Stomach smooth muscle (tissue), 2 donors: ENCODE results near the gene KRTAP13-1.

Experiments
- H3K27ac ChIP-seq: one replicate; pipeline ENCODE4 v1.7.0; 2013; ENCODE audit warnings: mild to moderate bottlenecking, low read length, inconsistent platforms
- H3K27me3 ChIP-seq, 2 donors: one replicate each; pipeline ENCODE4 v1.7.0; 2013; ENCODE audit warnings: low read length in 2 of 2; ENCODE audit not compliant: insufficient read depth in 2 of 2, control insufficient read depth in 1 of 2
- H3K36me3 ChIP-seq, 2 donors: one replicate each; pipeline ENCODE4 v1.7.0; 2013; ENCODE audit warnings: low read length in 2 of 2; ENCODE audit not compliant: control insufficient read depth in 2 of 2, insufficient read depth in 2 of 2
- H3K4me1 ChIP-seq: one replicate; pipeline ENCODE4 v1.7.0; 2013; ENCODE audit warnings: low read length; ENCODE audit not compliant: control insufficient read depth, insufficient read depth
- H3K4me3 ChIP-seq, 2 donors: one replicate each; pipeline ENCODE4 v1.7.0; 2013; ENCODE audit warnings: low read length in 2 of 2
- H3K9ac ChIP-seq, 2 donors: one replicate each; pipeline ENCODE4 v1.7.0; 2013; ENCODE audit warnings: low read length in 2 of 2, mild to moderate bottlenecking in 1 of 2
- H3K9me3 ChIP-seq, 2 donors: one replicate each; pipeline ENCODE4 v1.7.0; 2013; ENCODE audit warnings: low read length in 2 of 2; ENCODE audit not compliant: control insufficient read depth in 2 of 2
- donor health status: healthy.
- donor health status: Pancreatic carcinoma.

Gene KRTAP13-1

DNA sequence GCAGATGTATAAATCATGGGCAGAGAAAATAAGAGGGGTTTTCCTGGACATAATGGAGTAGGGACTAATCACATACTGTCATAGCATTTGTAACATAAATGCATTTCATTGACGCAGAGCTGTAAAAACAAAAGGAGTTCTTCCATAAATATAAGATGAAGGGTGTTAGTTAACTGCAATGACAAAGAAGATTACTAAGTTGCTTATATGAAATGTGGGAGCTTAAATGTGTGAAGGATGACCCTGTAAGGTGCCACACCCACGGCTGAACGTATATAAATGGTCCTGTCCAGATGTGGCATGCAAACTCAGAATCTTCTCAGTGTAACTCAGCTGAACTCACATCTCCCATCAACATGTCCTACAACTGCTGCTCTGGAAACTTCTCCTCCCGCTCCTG, at the start of gene KRTAP13-1:
KRTAP13-1 (plus strand) TSS at position 301 of the 400 bp plus-strand sequence; CDS start at position 357, 56 bp downstream.
- Histone ChIP-seq H3K9ac (no peak within 1 kb of the TSS), H3K9me3 (peaks cover 2% of the 10 kb centered on the region in 2 donors), H3K4me3 (no peak within 1 kb of the TSS), H3K4me1 (no peaks in the 10 kb centered on the region), H3K27me3 (no peaks in the 10 kb centered on the region), H3K36me3 (no peaks in the 10 kb centered on the region), H3K27ac (no peak within 1 kb of the TSS)

DNA sequence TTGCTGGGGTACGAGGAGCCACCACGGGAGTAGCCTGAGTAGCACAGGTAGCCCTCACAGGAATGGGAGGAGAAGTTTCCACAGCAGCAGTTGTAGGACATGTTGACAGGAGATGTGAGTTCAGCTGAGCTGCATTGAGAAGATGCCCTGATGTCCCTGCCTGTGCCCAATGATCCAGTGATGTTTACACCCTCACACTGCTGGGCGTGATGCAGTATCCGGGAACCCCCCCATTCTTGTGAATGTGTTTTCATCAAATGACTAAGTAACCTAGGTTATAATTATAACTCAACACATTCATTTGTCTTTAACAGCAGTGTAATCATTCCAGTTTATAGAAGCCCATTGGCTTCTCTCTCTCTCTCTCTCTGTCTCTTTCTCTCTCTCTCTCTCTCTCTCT, 47.3 kb upstream of the KRTAP13-1 start, which contains the start of gene KRTAP23-1:
KRTAP23-1 (minus strand) TSS at position 101 of the 400 bp plus-strand sequence; CDS start at position 101, 0 bp downstream.
- no peaks in the 10 kb centered on the region for H3K27me3 ChIP-seq
- H3K36me3 ChIP-seq = no peaks in the 10 kb centered on the region
- no peaks in the 10 kb centered on the region for H3K4me1 ChIP-seq
- no peak within 1 kb of the TSS for H3K9ac ChIP-seq
- no peak within 1 kb of the TSS for H3K4me3 ChIP-seq
- H3K9me3 ChIP-seq = no peaks in the 10 kb centered on the region
- no peak within 1 kb of the TSS for H3K27ac ChIP-seq

GRCh38 chr21:30349572-30349971, 46.3 kb upstream of the KRTAP13-1 start:
- Histone ChIP-seq H3K27ac (no peak overlapping the region), H3K4me1 (no peaks in the 10 kb centered on the region), H3K9me3 (no peaks in the 10 kb centered on the region), H3K4me3 (no peak overlapping the region), H3K27me3 (no peaks in the 10 kb centered on the region), H3K36me3 (no peaks in the 10 kb centered on the region), H3K9ac (no peak overlapping the region)

GRCh38 chr21:30351534-30351933, 44.3 kb upstream of the KRTAP13-1 start:
- no peak overlapping the region for H3K27ac ChIP-seq
- H3K4me3 ChIP-seq = no peak overlapping the region
- no peaks in the 10 kb centered on the region for H3K27me3 ChIP-seq
- H3K36me3 ChIP-seq = no peaks in the 10 kb centered on the region
- H3K9ac ChIP-seq = no peak overlapping the region
- no peaks in the 10 kb centered on the region for H3K4me1 ChIP-seq
- H3K9me3 ChIP-seq = no peaks in the 10 kb centered on the region

GRCh38 chr21:30354308-30355005, 41.4 kb upstream of the KRTAP13-1 start:
- no peaks in the 10 kb centered on the region for H3K4me1 ChIP-seq
- H3K36me3 ChIP-seq = no peaks in the 10 kb centered on the region
- no peak overlapping the region for H3K4me3 ChIP-seq
- no peaks in the 10 kb centered on the region for H3K9me3 ChIP-seq
- H3K27me3 ChIP-seq = no peaks in the 10 kb centered on the region
- no peak overlapping the region for H3K9ac ChIP-seq
- H3K27ac ChIP-seq = no peak overlapping the region

DNA sequence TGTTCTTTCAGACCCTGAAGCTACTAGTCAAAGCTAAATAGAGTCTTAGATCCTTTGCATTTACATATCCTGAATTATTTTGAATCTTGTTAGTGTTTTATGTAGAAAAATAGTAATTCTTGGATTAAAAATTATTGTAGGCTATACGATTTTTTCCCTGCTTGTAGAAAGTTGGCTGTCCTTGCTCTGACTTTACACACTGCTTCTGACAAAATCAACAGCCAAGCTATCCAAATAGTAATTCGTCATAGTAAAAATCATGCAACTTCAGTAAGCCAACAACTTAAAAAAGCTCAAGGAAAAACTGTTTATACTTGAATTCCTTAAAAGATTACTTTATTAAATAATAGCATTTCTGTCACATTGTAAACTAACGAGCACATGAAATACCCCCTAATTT, 39.9 kb upstream of the KRTAP13-1 start:
- Histone ChIP-seq H3K4me3 (no peak overlapping the region), H3K4me1 (no peaks in the 10 kb centered on the region), H3K27me3 (no peaks in the 10 kb centered on the region), H3K9me3 (no peaks in the 10 kb centered on the region), H3K27ac (no peak overlapping the region), H3K9ac (no peak overlapping the region), H3K36me3 (no peaks in the 10 kb centered on the region)

- no peaks in the 10 kb centered on the region for H3K9me3 ChIP-seq
- no peak within 1 kb of the TSS for H3K9ac ChIP-seq
- H3K27ac ChIP-seq = no peak within 1 kb of the TSS
- H3K36me3 ChIP-seq = no peaks in the 10 kb centered on the region
- H3K27me3 ChIP-seq = no peaks in the 10 kb centered on the region
- no peak within 1 kb of the TSS for H3K4me3 ChIP-seq
- H3K4me1 ChIP-seq = no peaks in the 10 kb centered on the region
Observed at GRCh38 chr21:30372139-30372770, 23.6 kb upstream of the KRTAP13-1 start, which contains the start of gene KRTAP13-2. Gene KRTAP13-2, minus strand, starts transcription at chr21:30372271. Its CDS starts 58 bp downstream, at chr21:30372213.

GRCh38 chr21:30382201-30382600, 13.6 kb upstream of the KRTAP13-1 start:
- Histone ChIP-seq H3K36me3 (no peaks in the 10 kb centered on the region), H3K27ac (no peak overlapping the region), H3K4me3 (no peak overlapping the region), H3K4me1 (no peaks in the 10 kb centered on the region), H3K9ac (no peak overlapping the region), H3K27me3 (no peaks in the 10 kb centered on the region), H3K9me3 (no peaks in the 10 kb centered on the region)

DNA sequence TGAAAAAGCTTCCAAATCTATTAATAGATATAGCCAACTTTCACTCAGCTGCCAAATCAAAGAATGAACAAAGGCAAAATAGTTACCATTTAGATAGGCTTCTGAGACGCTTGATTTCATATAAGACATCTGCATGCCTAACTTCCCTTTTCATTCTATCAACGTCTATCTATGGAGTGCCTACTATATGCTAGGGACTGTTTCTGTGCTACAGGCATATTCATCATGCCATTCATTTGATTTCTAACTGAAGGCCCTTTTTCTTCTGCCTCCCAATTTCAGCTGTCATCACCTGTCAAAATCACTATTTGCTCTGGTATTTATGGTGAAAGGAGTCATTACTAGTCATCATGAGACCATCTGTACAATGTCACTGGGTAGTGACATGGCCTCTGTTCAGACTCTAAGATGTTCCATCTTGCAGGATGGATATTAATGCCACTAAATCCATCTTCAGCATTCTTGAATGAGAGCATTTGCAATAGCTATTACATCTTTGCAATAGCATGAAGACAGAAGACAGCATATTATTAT, 4.3 kb upstream of the KRTAP13-1 start:
- Histone ChIP-seq H3K27ac (no peak overlapping the region), H3K36me3 (no peaks in the 10 kb centered on the region), H3K9me3 (peaks cover 2 to 4% of the 10 kb centered on the region in 2 donors), H3K27me3 (no peaks in the 10 kb centered on the region), H3K4me1 (no peaks in the 10 kb centered on the region), H3K9ac (no peak overlapping the region), H3K4me3 (no peak overlapping the region)

GRCh38 chr21:30408782-30409494, 13.1 kb downstream of the KRTAP13-1 start:
- no peaks in the 10 kb centered on the region for H3K4me1 ChIP-seq
- H3K4me3 ChIP-seq = no peak overlapping the region
- H3K36me3 ChIP-seq = no peaks in the 10 kb centered on the region
- no peak overlapping the region for H3K9ac ChIP-seq
- no peaks in the 10 kb centered on the region for H3K27me3 ChIP-seq
- no peak overlapping the region for H3K27ac ChIP-seq
- no peaks in the 10 kb centered on the region for H3K9me3 ChIP-seq
